GM19025 (cell line): ENCODE results near the gene PGK1.
"Not testable (repeated sequence)": the region's sequence is repeated elsewhere in the genome, so short reads cannot be mapped to it uniquely, and the experiment has no call there.

Experiments
- ATAC-seq: cut with Tn5 transposase; IDR thresholded peaks from one replicate; pipeline ENCODE4 v1.9.1; 2021; ENCODE audit warnings: mild to moderate bottlenecking, low read depth, moderate library complexity; ENCODE audit not compliant: unreplicated experiment

Gene PGK1

GRCh38 chrX:78111140-78111931 is 7.3 kb downstream of the PGK1 start:
- no peak for ATAC-seq

GRCh38 chrX:78116365-78116764 is 12.3 kb downstream of the PGK1 start:
- no peak for ATAC-seq

GRCh38 chrX:78116766-78117165 is 12.7 kb downstream of the PGK1 start:
- ATAC-seq = no peak

- no peak for ATAC-seq
These were observed 14.6 kb downstream of the PGK1 start for GRCh38 chrX:78118628-78119027.

- no peak for ATAC-seq
These were observed 15.6 kb downstream of the PGK1 start for GRCh38 chrX:78119521-78120227.

GRCh38 chrX:78123190-78123589 is 19.1 kb downstream of the PGK1 start:
- no peak for ATAC-seq

GRCh38 chrX:78124307-78124706 is 20.3 kb downstream of the PGK1 start:
- ATAC-seq = no peak

GRCh38 chrX:78125148-78125547 is 21.1 kb downstream of the PGK1 start:
- ATAC-seq = no peak

- ATAC-seq = not testable (repeated sequence)
These were observed 21.7 kb downstream of the PGK1 start for GRCh38 chrX:78125781-78126180.

GRCh38 chrX:78129714-78130113 is 25.7 kb downstream of the PGK1 start:
- ATAC-seq = no peak

- no peak for ATAC-seq
These were observed 26.3 kb downstream of the PGK1 start for GRCh38 chrX:78130396-78130795.

GRCh38 chrX:78131117-78131516 is 27.1 kb downstream of the PGK1 start:
- ATAC-seq = no peak

- no peak for ATAC-seq
These were observed 29.4 kb downstream of the PGK1 start for GRCh38 chrX:78133238-78133960.

GRCh38 chrX:78139160-78140123 is 35.4 kb downstream of the PGK1 start, which contains the start of gene TAF9B:
TSS of gene TAF9B (minus strand) at chrX:78139650. CDS start at chrX:78139611, 39 bp downstream.
- peak; percentile 98 for ATAC-seq

- ATAC-seq = no peak
These were observed 36.2 kb downstream of the PGK1 start for GRCh38 chrX:78140206-78140605.

- ATAC-seq = not testable (repeated sequence)
These were observed 43.0 kb downstream of the PGK1 start for GRCh38 chrX:78147002-78147540.

- not testable (repeated sequence) for ATAC-seq
These were observed 53.3 kb downstream of the PGK1 start for GRCh38 chrX:78157373-78157772.

GRCh38 chrX:78157846-78158245 is 53.8 kb downstream of the PGK1 start:
- ATAC-seq = not testable (repeated sequence)

- not testable (repeated sequence) for ATAC-seq
These were observed 56.7 kb downstream of the PGK1 start for GRCh38 chrX:78160711-78161110.

- not testable (repeated sequence) for ATAC-seq
These were observed 59.1 kb downstream of the PGK1 start for GRCh38 chrX:78163175-78163574.
